Suprapubic skin (tissue), 4 donors: Measurements from ENCODE around the gene SPP1. TPM values are rescaled to one million over a fixed set of nuclear protein-coding genes. Genes with fewer than 3 reads are reported as not detected.

Experiments
- DNase-seq, 2 donors: peaks; one replicate each; pipeline ENCODE4 v3.0.0-alpha.2; 2019; ENCODE audit warnings: low spot score in 2 of 2
- H3K27ac ChIP-seq: fragments of 200-600 bp; sonication (generic); one replicate; pipeline ENCODE4 v1.5.1; 2019
- H3K27me3 ChIP-seq: fragments of 200-600 bp; sonication (generic); one replicate; pipeline ENCODE4 v1.5.1; 2019
- H3K36me3 ChIP-seq: fragments of 200-600 bp; sonication (generic); one replicate; pipeline ENCODE4 v1.5.1; 2019
- H3K4me1 ChIP-seq: fragments of 200-600 bp; sonication (generic); one replicate; pipeline ENCODE4 v1.5.1; 2019
- H3K4me3 ChIP-seq: fragments of 200-600 bp; sonication (generic); one replicate; pipeline ENCODE4 v1.5.1; 2019; ENCODE audit warnings: mild to moderate bottlenecking
- H3K9me3 ChIP-seq: fragments of 200-600 bp; sonication (generic); one replicate; pipeline ENCODE4 v1.5.1; 2019
- CTCF ChIP-seq, 2 donors: fragments of 200-600 bp in 1 of 2; fragments of 450-650 bp in 1 of 2; sonication (generic) in 1 of 2; IDR thresholded peaks; one replicate each; pipeline ENCODE4 v1.5.1; 2016 to 2019; ENCODE audit warnings: antibody characterized with exemption in 2 of 2, mild to moderate bottlenecking in 1 of 2, moderate library complexity in 1 of 2
- EP300 ChIP-seq: sonication (generic); formaldehyde crosslinking; IDR thresholded peaks from one replicate; pipeline ENCODE4 v1.6.1; 2017; ENCODE audit warnings: antibody characterized with exemption
- POLR2A ChIP-seq, 2 donors: fragments of 450-650 bp; IDR thresholded peaks; one replicate each; pipeline ENCODE4 v1.6.1; 2017; ENCODE audit warnings: antibody characterized with exemption in 2 of 2, mild to moderate bottlenecking in 2 of 2, moderate library complexity in 2 of 2
- POLR2AphosphoS5 ChIP-seq, 3 donors: sonication (generic); formaldehyde crosslinking; IDR thresholded peaks; one replicate each; pipeline ENCODE4 v1.6.1; 2017; ENCODE audit warnings: antibody characterized with exemption in 3 of 3
- WGBS: methylation state at CpG from one replicate; pipeline ENCODE4 v1.1.5; 2018; 5-methylcytosine and 5-hydroxymethylcytosine counted together
- total RNA-seq, 4 donors: library from RNA; depleted of rRNA; stranded (reverse); fragments of >200 nt; gene quantifications; one replicate each; pipeline ENCODE4 v1.1.0, GENCODE V29; 2016

Gene SPP1
- total RNA-seq, 4 donors from 2014 or later: 2.0 to 11.3 (median 2.9) TPM; not detected in 1

DNA sequence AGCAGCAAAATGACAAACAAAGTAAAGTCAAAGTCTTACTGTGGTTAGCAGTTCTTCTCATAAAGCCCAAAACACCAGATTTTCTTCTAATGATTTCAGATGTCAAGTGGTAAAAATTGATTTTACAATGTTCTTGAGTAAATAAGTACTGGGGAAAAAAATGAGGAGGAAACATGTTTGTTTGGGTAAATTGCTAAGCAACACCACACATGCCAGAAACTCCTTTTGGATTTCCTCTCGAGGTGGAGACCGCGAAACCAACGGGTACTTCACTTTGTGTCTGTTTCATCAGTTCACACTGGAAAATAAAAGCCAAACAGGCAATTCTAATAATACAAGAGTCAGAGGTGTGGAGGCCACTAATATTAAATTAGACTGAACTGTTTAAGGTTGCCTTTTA lies 27.3 kb downstream of the SPP1 start:
- Histone ChIP-seq H3K27ac (peak overlapping the region; percentile 31), H3K27me3 (no peaks in the 10 kb centered on the region), H3K9me3 (no peaks in the 10 kb centered on the region), H3K4me1 (peaks cover 11% of the 10 kb centered on the region), H3K36me3 (no peaks in the 10 kb centered on the region), H3K4me3 (no peak overlapping the region)
- WGBS: 33% methylated on average over 4 of the region's 4 CpGs
- no peak for DNase-seq
- TF ChIP-seq CTCF (IDR thresholded peaks at IDR 0.05) (no peak), POLR2AphosphoS5 (IDR thresholded peaks at IDR 0.05) (no peak), EP300 (no peak), POLR2A (IDR thresholded peaks at IDR 0.05) (no peak)

DNA sequence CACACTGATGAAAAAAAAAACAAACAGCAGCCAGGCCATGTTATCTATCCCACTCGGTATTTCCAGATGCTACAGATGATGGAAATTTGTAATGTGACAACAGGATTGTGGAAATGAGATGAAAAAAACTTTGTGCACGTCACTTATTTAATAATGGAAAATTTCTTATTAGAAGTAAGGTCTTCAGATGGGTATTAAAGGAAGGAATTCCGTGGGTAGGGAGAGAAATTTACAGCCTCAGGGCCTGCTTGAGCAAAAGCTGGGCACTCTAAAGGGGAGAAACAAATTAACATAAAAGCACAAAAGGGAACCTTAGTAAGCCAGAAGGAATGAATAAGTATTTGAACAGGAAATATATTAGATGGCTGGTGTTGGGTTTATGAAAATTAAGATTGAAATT lies 27.7 kb downstream of the SPP1 start:
- H3K27ac ChIP-seq: peak overlapping the region; percentile 31
- no peaks in the 10 kb centered on the region for H3K36me3 ChIP-seq
- TF ChIP-seq POLR2AphosphoS5 (IDR thresholded peaks at IDR 0.05): no peak
- TF ChIP-seq EP300: no peak
- TF ChIP-seq POLR2A (IDR thresholded peaks at IDR 0.05): no peak
- TF ChIP-seq CTCF (IDR thresholded peaks at IDR 0.05): no peak
- no peak overlapping the region for H3K4me3 ChIP-seq
- no peak for DNase-seq
- 47% methylated on average over 3 of the region's 3 CpGs for WGBS
- peaks cover 11% of the 10 kb centered on the region for H3K4me1 ChIP-seq
- H3K9me3 ChIP-seq: no peaks in the 10 kb centered on the region
- no peaks in the 10 kb centered on the region for H3K27me3 ChIP-seq

- WGBS: 80% methylated on average over 2 of the region's 2 CpGs
- Histone ChIP-seq H3K4me1 (peaks cover 27% of the 10 kb centered on the region), H3K36me3 (no peaks in the 10 kb centered on the region), H3K27me3 (no peaks in the 10 kb centered on the region), H3K9me3 (no peaks in the 10 kb centered on the region), H3K4me3 (no peak overlapping the region), H3K27ac (peak overlapping the region; percentile 55)
- no peak for DNase-seq
- no peak for TF ChIP-seq POLR2AphosphoS5 (IDR thresholded peaks at IDR 0.05)
- TF ChIP-seq EP300: no peak
- no peak for TF ChIP-seq CTCF (IDR thresholded peaks at IDR 0.05)
- no peak for TF ChIP-seq POLR2A (IDR thresholded peaks at IDR 0.05)
These were observed 29.6 kb downstream of the SPP1 start for GRCh38 chr4:88005076-88005475.

GRCh38 chr4:88005946-88006345 lies 30.4 kb downstream of the SPP1 start:
- Histone ChIP-seq H3K27me3 (no peaks in the 10 kb centered on the region), H3K4me1 (peaks cover 36% of the 10 kb centered on the region), H3K4me3 (no peak overlapping the region), H3K36me3 (no peaks in the 10 kb centered on the region), H3K9me3 (no peaks in the 10 kb centered on the region), H3K27ac (no peak overlapping the region)
- WGBS: 96% methylated on average over 10 of the region's 10 CpGs
- TF ChIP-seq EP300 (no peak), CTCF (IDR thresholded peaks at IDR 0.05) (no peak), POLR2A (IDR thresholded peaks at IDR 0.05) (no peak), POLR2AphosphoS5 (IDR thresholded peaks at IDR 0.05) (no peak)
- DNase-seq: no peak

DNA sequence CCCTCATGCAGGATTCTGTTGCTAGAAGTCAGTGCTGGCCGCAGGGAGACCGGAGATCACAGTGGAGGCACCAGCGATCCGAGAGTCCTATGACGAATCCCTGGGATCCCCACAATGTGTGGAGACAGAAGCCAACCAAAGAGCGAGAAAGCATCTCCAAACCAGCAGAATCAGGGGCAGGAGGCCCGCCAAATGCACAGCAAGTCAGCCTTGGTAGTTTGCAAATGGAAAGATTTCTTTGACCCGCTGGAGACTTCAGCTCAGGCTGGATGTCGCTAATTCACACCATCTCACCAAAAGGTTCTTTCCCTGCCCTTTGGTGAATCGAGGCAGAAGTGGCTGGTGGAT lies 31.4 kb downstream of the SPP1 start:
- Histone ChIP-seq H3K4me1 (peaks cover 40% of the 10 kb centered on the region), H3K9me3 (no peaks in the 10 kb centered on the region), H3K4me3 (peak overlapping the region; percentile 95), H3K27ac (peak overlapping the region; percentile 91), H3K36me3 (no peaks in the 10 kb centered on the region), H3K27me3 (no peaks in the 10 kb centered on the region)
- no peak for TF ChIP-seq EP300
- no peak for TF ChIP-seq POLR2A (IDR thresholded peaks at IDR 0.05)
- TF ChIP-seq CTCF (IDR thresholded peaks at IDR 0.05): no peak
- TF ChIP-seq POLR2AphosphoS5 (IDR thresholded peaks at IDR 0.05): no peak
- 60% methylated on average over 10 of the region's 10 CpGs for WGBS
- DNase-seq: peak in 1 of 2 donors; percentile 59
